PFSK-1 (cell line): ENCODE measurements around the gene ERGIC1.

Experiments used
- FOXP2 ChIP-seq: optimal IDR thresholded peaks from 2 replicates; pipeline ENCODE3; 2011; ENCODE audit warnings: borderline replicate concordance, control low read depth, inconsistent platforms; ENCODE audit not compliant: insufficient read depth; ENCODE audit errors: extremely low read length, extremely low read depth
- POLR2AphosphoS5 ChIP-seq: IDR thresholded peaks from 2 replicates; pipeline ENCODE4 v1.6.1; 2012; ENCODE audit warnings: low read depth, mild to moderate bottlenecking, control low read depth, low read length, moderate library complexity
- REST ChIP-seq, 2 experiments: IDR thresholded peaks; 2 replicates each; pipeline versions ENCODE4 v1.6.1 to v1.8.0; 2011 to 2012; ENCODE audit warnings: low read depth in 2 of 2, low read length in 2 of 2, control low read depth in 1 of 2, inconsistent platforms in 1 of 2, mild to moderate bottlenecking in 1 of 2, moderate library complexity in 1 of 2; ENCODE audit not compliant: insufficient read depth in 1 of 2
- SIN3A ChIP-seq: IDR thresholded peaks from 2 replicates; pipeline ENCODE4 v1.6.1; 2012; ENCODE audit warnings: mild to moderate bottlenecking, low read length, moderate library complexity, borderline replicate concordance; ENCODE audit not compliant: insufficient read depth
- TAF1 ChIP-seq: IDR thresholded peaks from 2 replicates; pipeline ENCODE4 v1.6.1; 2012; ENCODE audit warnings: low read length, control low read depth, borderline replicate concordance; ENCODE audit not compliant: insufficient read depth

Gene ERGIC1

DNA sequence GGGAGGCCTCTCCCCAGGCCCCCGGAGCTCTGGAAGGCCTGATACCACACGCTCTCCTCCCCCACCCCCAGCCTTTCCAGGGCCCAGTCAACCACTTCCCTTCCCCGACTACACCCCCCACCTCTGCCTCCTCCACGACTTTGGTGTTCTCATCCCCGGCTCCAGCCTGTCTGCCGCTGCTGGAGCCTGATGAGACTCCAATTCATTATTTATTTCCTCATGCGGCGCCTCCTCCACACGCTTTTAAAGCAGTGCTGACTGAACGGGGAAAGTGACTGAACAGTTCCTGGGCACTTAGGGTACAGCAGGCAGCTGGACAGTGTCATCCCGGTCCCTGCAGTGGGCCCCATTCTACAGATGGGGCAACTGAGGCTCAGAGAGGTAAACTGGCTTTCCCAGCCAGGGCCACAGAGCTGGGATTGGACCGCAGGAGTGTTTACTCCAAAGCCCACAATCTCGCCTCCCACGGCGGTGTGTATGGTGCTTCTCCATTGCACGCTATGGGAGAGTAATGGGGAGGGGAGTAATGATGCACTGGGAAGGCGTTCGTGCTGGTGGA lies 109.3 kb downstream of the ERGIC1 start:
- TF ChIP-seq SIN3A: 0 out of 2 replicates have a peak, but pooled peaks have one; percentile 51
- TF ChIP-seq REST (IDR thresholded peaks at IDR 0.05; ENCODE audit: insufficient read depth in 1 of 2, low read depth in 2 of 2, low read length in 2 of 2): no peak; a peak in 1 of 4 replicates
- no peak for TF ChIP-seq FOXP2
- no peak for TF ChIP-seq POLR2AphosphoS5
- TF ChIP-seq TAF1: peak; percentile 50; the same call in 1 of the 2 replicates

- TF ChIP-seq FOXP2: no peak
- no peak for TF ChIP-seq POLR2AphosphoS5
- TF ChIP-seq TAF1: no peak
- TF ChIP-seq REST (IDR thresholded peaks at IDR 0.05; ENCODE audit: insufficient read depth in 1 of 2, low read depth in 2 of 2, low read length in 2 of 2): no peak
- no peak for TF ChIP-seq SIN3A
Observed at GRCh38 chr5:172943906-172944305, 109.9 kb downstream of the ERGIC1 start.

DNA sequence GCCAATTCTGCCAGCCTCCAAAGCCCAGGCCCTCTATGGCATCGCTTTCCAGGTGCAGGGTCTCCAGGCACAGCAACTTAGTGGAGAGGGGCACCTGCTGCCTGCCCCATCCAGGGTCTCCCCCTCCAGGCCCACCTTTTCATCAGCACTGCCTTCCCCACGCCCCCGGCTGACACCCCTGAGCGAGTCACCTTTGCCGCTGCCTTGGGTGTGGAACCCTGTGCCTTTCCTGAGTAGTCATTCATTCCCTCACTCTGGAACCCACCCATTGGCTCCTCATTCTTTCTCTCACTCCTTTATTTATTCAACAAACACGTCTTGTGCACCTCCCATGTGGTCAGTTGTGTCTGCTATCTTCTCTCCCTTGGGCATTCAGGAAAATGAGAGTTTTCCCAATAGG lies 110.7 kb downstream of the ERGIC1 start:
- no peak for TF ChIP-seq REST (IDR thresholded peaks at IDR 0.05; ENCODE audit: insufficient read depth in 1 of 2, low read depth in 2 of 2, low read length in 2 of 2)
- TF ChIP-seq POLR2AphosphoS5: no peak
- no peak for TF ChIP-seq SIN3A
- no peak for TF ChIP-seq FOXP2
- TF ChIP-seq TAF1: no peak

- no peak for TF ChIP-seq SIN3A
- TF ChIP-seq FOXP2: no peak
- no peak for TF ChIP-seq REST (IDR thresholded peaks at IDR 0.05; ENCODE audit: insufficient read depth in 1 of 2, low read depth in 2 of 2, low read length in 2 of 2)
- no peak for TF ChIP-seq POLR2AphosphoS5
- no peak for TF ChIP-seq TAF1
Observed at GRCh38 chr5:172945151-172945550, 111.1 kb downstream of the ERGIC1 start.
